ENCODE results near the gene CRIP3.
"Not testable (repeated sequence)": the region's sequence is repeated elsewhere in the genome, so short reads cannot be mapped to it uniquely, and the experiment has no call there.

Gene CRIP3

DNA sequence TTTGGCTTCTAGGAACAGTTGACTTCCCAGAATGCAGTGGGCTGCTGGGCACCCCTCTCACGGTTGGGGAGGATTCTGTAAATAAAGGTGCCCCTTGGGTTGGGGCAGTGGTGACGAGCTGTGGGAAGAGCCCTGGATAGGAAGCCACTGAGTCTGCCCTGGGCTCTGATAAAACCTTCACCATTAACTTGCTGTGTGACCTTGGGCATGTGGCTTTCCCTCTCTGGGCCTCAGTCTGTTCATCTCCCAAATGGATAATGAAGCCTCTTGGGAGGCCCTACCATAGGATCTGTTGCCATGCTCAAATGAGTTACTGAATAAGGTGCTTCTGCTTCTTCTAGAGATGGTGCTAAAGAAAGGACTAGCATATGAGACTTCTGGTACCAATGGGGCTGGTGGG lies 3.7 kb downstream of the CRIP3 start:
- no peak for DNase-seq

DNA sequence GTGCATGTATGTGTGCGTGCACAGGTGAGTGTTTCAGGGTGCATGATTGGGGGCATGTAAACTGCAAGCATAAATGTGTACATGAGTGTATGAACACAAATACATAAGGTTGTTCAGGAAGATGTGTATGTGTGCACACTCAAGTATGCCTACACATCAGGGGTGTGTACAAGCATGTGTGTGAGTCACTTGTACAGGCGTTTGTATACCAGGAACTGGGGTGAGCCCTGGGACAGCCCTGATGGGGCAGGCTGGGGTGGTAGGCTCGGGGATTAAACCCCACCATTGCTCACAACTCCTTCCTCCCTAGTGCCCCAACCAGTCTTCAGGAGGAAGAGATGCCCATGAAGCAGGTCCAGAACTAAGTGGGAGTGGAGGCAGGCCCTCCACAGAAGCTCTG lies 4.3 kb downstream of the CRIP3 start:
- no peak for DNase-seq

DNA sequence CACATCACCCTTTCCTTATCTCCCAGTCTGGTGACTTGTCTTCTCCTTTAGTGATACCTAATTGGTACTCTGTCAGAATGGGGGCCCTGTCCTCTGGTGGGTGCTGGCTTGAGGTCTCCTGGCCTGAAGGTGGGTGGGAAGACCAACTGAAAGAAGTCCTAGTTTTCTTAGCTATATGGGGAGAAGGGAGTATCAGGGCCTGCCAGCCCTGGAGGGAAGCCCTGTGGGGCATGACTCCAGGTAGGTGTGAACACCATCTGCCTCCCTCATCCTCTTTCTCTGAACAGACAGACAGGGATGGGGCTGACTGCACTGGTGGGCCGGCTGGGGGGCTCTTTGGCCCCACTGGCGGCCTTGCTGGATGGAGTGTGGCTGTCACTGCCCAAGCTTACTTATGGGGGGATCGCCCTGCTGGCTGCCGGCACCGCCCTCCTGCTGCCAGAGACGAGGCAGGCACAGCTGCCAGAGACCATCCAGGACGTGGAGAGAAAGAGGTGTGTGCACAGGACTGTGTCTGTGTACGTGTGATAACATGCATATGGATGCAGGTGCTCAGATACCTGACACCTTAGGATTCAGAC lies 4.8 kb downstream of the CRIP3 start:
- no peak for DNase-seq

DNA sequence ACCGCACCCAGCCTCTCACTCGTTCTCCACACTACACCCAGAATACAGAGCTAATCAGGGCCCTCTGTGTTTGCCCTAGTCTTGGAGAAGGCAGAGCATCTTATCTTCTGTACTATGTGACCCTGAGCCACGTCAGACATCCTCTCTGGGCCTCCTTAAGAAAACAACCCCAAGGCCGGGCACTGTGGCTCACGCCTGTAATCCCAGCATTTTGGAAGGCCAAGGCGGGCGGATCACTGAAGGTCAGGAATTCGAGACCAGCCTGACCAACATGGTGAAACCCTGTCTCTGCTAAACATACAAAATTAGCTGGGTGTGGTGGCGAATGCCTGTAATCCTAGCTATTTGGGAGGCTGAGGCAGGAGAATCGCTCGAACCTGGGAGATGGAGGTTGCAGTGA lies 5.6 kb downstream of the CRIP3 start:
- DNase-seq, result not testable (repeated sequence)

DNA sequence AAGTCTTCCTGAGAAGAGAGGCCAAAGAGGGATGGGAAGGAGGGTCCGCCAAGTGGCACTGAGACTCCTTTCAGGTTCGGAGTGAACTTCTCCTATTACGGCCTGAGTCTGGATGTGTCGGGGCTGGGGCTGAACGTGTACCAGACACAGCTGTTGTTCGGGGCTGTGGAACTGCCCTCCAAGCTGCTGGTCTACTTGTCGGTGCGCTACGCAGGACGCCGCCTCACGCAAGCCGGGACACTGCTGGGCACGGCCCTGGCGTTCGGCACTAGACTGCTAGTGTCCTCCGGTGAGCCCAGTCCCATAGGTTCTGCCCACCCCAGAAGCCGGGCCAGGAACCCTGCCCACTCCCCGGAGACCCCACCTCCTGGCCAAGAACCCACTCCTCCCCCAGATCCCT lies 6.5 kb downstream of the CRIP3 start:
- no peak for DNase-seq

DNA sequence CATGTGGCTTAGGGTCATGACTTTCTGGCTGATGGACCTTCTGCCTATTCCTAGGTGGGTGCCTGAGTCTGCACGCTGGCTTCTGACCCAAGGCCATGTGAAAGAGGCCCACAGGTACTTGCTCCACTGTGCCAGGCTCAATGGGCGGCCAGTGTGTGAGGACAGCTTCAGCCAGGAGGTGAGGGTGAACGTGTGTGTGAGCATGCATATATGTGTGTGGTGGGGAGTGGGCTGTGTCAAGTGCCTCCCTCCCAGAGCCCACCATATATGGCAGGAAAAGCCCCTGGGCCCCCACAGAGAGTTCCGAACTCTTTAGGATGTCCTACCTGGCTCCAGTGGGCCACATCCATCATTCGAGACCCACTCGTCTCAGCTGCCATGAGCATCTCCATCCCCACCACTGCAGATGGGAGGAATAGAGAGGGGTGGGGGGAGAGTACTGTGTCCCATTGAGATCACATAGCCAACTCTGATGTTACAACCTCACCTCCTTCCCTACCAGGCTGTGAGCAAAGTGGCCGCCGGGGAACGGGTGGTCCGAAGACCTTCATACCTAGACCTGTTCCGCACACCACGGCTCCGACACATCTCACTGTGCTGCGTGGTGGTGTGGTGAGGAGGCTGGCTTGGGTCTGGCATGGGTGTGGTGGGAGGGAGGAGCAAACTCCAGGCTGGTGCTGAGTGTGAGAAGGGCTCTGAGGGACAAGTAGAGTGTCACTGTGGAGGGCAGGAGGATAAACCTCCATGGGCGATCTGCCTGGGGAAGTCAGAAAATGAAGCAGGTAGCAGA lies 7.3 kb downstream of the CRIP3 start:
- DNase-seq, result no peak

DNA sequence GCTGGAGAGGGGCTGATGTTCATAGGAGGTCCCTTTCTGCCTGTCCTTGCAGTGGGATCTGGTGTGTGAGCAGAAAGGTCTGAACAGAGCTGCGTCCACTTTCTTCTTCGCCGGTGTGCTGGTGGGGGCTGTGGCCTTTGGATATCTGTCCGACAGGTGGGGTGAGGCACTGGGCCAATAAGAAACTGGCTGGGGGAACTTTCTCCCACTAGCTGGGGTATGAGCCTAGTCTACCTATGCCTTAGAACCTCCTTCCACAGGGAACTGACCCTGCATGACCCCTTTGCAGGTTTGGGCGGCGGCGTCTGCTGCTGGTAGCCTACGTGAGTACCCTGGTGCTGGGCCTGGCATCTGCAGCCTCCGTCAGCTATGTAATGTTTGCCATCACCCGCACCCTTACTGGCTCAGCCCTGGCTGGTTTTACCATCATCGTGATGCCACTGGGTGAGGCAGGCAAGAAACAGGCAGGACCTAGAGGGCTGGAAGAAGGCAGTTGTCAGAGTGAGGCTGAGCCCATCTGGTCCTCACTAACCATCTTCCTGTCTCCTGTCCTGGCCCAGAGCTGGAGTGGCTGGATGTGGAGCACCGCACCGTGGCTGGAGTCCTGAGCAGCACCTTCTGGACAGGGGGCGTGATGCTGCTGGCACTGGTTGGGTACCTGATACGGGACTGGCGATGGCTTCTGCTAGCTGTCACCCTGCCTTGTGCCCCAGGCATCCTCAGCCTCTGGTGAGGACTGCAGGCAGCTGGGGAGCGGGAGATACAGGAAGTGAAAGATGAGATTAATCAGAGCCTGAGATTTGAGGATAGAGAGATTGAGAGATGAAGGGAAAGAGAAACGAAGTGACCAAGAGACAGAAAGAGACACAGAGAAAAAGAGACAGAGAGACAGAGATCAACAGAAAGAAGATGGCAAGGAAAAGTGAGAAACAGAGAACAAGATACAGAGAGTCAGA lies 9.0 kb downstream of the CRIP3 start:
- DNase-seq, result no peak

DNA sequence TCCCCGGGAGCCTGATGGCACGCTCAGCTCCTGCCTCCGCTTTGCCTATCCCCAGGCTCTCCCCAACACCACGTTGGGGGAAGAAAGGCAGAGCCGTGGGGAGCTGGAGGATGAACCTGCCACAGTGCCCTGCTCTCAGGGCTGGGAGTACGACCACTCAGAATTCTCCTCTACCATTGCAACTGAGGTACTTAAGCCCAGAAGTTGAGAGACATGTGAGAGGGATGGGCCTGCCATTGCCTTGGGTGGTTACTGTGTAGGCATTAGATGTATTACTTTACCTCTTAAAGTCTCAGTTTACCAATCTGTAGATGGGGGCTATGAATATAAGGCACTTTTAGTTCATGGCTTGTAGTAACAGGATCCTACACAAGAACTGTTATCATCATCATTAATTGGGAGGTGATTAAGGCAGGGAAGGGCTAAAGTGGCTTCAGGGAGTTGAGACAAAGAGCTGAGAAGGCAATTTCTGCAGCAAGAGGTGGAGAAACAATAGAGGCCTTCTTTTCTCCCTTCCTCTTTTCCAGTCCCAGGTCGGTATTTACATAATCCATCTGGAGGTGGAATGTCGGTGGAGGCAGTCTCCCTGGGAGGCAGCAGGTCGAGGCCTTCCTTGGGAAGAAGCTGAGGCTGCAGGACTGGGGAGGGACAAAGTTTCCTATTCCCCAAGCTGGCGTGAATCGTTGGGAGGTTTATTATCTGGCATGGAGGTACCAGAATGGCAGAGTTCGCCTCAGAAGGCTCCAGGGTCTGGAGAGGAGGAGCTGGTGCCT lies 9.9 kb downstream of the CRIP3 start:
- no peak for DNase-seq

DNA sequence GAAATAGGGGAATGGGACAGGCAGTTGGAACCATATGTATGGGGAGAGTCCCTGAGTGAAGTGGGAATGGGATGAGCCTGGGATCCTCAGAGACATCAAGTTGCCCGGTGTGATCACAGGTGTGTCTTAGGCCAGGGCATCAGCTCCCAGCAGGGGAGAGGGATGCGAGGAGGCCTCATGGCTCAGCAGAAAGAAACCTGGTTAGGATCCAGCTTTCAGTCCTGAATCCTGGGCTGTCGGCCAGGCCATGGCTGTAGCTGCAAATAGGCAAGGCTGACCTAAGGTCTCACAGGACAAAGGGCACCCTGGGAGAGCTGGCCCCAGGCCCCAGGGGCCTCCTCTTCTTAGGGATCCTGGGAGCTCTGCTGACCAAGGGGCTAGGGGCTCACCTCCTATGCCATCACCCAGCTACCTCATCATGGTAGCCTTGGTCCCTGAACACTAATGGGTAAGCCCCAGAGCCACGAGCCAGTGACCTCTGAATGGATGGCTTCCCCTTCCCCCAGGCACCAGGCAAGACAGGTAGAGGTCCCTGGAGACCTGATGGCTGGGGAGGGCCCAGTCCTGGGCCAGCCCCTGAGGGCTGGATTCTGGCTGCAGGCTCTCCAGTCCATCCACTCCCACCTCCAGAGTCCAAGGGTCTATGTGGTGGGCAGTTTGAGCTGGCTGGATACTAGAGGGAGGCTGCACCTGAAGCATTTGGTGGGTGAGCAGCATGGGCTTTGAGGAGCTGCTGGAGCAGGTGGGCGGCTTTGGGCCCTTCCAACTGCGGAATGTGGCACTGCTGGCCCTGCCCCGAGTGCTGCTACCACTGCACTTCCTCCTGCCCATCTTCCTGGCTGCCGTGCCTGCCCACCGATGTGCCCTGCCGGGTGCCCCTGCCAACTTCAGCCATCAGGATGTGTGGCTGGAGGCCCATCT lies 10.7 kb downstream of the CRIP3 start, which contains the start of gene SLC22A7:
SLC22A7 (plus strand) TSS at position 617 of the 921 bp plus-strand sequence; CDS start at position 716, 99 bp downstream.
- DNase-seq, result no peak

DNA sequence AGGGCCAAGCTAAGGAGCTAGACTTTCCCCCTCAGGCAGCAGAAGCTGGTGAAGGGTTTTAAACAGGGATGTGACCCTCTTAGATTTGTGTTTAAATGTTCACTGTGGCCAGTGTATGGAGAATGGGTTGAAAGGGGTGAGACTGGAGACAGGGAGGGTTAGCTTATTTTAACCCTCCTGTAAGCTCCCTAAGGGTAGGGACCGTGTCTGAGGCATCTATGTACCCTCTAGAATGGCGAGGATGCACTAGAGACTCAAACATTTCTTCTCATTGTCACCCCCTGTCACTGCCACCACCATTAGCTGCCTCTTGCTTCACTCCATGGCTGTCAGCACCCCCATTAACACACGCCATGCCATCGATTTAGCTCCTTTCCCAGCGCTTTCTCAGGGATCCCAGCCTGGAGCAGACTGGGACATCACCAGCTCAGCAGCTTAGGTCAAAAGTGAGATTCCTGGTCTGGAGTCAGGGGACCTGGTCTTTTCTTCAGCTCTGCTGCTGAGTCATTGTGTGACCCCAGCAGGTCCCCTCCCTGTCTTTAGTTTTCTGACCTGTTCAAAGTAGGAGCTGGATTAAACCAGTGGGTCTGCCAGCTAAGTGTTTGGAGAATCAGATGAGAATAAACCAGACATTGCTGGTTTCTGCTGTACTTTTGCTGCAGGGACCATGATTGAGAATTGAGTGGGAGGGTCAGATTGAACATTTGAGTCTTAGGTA lies 11.7 kb downstream of the CRIP3 start:
- no peak for DNase-seq

DNA sequence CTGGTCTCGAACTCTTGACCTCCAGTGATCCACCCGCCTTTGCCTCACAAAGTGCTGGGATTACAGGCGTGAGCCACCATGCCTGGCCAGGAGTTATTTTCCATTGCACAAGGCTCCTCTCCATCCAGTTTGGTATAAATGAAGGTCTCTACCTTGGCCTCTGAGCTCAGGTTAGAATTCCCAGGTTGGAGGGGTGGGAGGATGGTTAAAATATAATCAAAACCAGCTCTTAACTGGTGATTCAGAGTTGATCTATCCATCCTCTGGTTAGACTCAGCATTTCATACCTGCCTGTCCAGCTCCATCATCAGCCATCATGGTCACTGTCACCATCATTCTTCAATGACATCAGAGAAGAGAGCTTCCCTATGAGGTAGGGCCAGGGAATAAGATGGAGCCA lies 13.2 kb downstream of the CRIP3 start:
- DNase-seq, result no peak

DNA sequence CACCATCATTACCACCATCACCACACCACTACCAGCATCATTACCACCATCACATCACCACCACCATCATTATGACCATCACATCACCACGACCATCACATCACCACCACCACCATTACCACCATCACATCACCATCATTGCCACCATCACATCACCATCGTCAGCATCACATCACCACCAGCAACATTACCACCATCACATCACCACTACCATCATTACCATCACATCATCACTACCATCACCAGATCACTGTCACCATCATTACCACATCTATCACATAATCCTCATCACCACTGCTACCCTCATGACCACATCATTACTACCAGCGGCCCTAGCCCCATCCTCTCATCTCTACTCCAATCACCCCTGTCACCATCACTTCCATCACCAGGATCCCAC lies 14.1 kb downstream of the CRIP3 start:
- no peak for DNase-seq

DNA sequence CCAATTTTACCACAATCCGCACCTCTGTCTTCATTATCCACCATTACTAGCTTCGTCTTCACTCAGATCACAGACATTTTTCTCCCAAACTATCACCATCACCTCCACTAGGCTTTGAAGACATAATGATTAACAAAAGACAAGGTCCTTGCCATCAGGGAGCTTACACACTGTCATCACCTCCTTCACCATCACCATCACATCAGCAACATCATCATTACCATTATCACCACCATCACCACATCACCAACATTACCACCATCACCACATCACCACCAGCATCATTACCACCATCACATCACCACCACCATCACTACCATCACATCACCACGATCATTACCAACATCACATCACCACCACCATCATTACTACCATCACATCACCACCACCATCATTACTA lies 14.9 kb downstream of the CRIP3 start:
- DNase-seq, result no peak

DNA sequence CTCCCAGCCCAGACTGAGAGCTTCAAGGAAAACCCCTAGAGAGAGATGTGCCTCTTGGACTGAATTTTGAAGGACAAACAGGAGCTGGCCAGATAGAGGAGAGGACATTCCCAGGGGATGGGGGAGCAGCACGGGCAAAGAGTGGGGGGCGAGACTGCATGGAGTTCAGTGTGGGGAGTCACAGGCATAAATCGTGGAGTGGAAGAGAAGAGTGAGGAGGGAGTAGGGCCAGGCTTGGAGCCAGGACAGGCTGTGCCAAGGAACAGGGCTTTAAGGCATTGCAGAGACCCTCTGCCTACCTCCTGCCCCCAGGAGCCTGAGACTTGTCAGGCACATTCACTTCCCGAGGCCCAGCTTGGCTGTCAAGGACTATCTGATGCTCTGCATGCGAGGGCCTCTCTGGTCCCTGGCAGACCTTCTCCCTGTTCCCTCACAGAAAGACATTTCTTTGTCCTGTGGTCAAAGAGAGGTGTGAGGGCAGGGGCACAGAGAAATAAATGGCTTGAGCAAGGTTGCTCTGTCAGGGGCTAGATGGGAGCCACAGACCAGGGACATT lies 15.8 kb downstream of the CRIP3 start:
- no peak for DNase-seq

DNA sequence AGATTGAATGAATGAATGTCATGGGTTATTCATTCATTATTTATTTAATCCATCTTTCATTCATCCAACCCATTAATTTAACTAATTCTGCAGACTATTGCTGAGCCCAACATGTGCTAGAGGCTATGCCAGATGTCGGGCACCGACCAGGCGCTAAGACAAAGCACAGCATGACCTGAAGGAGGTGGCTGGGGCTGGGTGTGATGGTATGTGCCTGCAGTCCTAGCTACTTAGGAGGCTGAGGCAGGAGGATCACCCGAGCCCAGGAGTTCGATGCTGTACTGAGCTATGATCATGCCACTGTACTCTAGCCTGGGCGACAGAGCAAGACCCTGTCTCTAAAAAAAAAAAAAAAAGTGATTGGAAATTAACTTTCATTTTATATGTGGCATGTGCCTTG lies 16.3 kb downstream of the CRIP3 start:
- DNase-seq, result no peak

DNA sequence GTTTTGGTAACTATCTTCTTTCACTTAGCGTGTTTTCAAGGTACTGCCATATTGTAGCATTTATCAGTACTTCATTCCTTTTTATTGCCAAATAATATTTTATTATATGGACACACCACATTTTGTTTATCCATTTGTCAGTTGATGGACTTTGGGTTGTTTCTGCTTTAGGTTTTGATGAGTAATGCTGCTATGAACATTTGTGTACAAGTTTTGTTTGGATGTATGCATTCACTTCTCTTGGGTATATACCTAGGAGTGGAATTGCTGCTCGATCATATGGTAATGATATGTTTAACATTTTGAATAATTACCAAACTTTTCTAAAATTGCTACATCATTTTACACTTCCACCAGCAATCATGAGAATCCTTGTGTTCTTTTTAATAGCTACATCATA lies 16.9 kb downstream of the CRIP3 start:
- DNase-seq, result no peak

DNA sequence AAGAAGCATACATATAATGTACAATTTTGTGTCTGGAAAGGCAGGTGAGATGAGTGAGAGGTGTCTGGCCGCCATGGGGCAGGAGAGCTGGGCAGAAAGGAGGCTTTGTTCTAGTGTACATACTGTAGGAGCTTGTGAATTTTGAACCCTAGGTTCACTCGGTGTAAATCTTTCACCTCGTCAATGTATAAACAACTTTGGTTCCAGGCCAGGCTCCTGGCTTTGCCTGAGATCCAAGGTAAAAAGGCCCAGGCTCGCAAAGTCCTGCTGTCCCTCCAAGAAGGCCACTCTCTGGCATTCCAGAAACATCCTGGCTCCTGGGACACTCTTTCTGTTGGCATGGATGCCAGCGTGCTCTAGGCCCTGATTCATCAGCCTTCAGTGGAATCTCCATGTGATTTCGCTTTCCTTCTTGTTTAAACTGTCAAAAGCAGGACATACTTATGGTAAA lies 17.7 kb downstream of the CRIP3 start:
- DNase-seq, result no peak

DNA sequence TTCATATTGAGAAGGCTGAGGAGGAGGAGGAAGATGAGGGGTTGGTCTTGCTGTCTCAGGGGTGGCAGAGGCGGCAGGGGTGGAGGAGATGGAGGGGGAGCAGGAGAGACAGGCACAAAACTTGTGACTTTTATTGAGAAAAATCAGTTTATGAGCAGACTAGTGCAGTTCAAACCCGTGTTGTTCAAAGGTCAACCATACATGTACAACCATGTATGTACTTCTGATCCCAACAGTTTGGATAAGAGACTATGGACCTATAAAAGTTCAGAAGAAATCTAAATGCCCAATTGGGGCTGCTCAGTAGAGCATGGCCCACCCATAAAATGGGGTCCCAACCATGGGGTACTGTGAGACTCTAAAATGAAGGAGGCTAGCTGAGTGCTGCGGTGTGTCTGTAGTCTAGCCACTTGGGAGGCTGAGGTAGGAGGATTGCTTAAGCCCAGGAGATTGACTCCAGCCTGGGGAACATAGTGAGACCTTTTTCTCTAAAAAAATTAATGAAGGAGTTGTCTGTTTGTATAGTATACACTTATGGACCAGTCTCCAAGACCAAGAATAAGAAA lies 18.2 kb downstream of the CRIP3 start:
- DNase-seq, result no peak

DNA sequence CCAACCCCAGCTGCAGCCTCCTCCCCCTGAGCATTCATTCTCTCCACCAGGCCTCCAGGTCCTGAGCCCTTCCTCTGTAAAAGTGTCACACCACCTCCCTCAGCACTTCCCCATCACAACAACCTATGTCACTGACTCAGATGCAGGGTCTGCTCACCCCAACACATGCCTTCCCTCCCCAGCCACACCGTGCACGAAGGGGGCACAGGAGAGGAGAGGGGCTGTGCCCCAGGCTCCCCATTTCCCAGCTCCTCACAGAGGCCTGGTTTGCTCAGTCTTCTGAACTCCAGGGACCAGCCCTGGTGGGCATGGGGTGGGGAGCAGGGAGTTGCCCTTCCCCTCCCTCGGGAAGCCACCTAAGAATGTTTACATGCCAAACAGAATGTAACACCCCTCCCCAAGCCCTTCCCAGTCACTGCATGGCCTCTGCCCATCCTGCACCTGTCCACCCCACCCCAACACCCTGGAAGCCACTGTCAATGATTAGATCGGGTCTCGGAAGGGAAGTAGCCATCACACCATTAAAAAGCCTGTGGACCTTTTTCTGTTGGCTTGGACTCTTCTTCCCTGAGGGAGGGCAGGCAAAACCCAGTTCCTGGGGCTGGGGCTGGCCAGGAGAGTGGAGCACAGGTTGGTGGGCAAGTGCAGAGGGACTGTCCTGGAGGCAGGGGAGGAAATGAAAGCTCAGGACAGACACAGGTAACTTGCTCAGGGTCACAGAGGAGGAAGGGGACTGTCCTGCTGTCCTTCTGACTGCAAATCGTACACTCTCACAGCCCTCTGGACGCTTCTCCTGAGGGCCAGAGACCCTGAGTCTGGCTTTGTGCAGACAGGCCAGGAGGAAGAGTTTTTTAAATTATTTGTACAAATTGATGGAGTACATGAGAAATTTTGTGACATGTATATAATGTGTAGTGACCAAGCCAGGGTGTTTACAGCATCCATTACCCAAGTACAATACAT lies 20.6 kb downstream of the CRIP3 start:
- no peak for DNase-seq

All from CD4-positive, alpha-beta T cell treated with Interleukin-10 for 1 hour (primary cell).